HCT116 (cell line): ENCODE results near the gene TNRC6B. TPM values are rescaled to one million over a fixed set of nuclear protein-coding genes. Genes with fewer than 3 reads are reported as not detected.

ENCODE experiments used
- ATAC-seq: fragments of 200-7000 bp; cut with Tn5 transposase; 2 replicates; pipeline ENCODE4 v1.9.1; 2020; ENCODE audit warnings: mild to moderate bottlenecking, moderate library complexity
- BruUV-seq: library from RNA; stranded (reverse); fragments of 400-500 nt; replicated peaks from 2 replicates; lab custom pipeline; 2021; lab: Mats Ljungman, UMichigan
- CTCF ChIA-PET: fragments of 300-600 bp; sonication (Branson Sonifier 250); formaldehyde crosslinking; loops from one replicate; lab custom pipeline; 2021; ENCODE audit warnings: antibody characterized with exemption; lab: Charles Lee
- POLR2A ChIA-PET: fragments of 300-600, 350-600 bp; sonication (Branson Sonifier 250); formaldehyde crosslinking; loops from one replicate; lab custom pipeline; 2021; ENCODE audit warnings: antibody characterized with exemption; lab: Charles Lee
- RAD21 ChIA-PET, 2 experiments: fragments of 300-600 bp; sonication (Branson Sonifier 250); formaldehyde crosslinking; loops; one replicate each; lab custom pipeline; 2023; ENCODE audit warnings: low total read pairs in 2 of 2; ENCODE audit not compliant: uncharacterized antibody in 2 of 2, unreplicated experiment in 2 of 2, low non-redundant PET in 1 of 2; lab: Charles Lee
- DNase-seq: peaks from one replicate; pipeline ENCODE4 v3.0.0-alpha.2; 2010; ENCODE audit warnings: low read depth, low spot score
- H2AFZ ChIP-seq: fragments of 200-600 bp; shearing (Covaris generic), sonication (generic); 2 replicates; pipeline ENCODE4 v1.6.1; 2017; ENCODE audit warnings: low read depth, mixed run types, mixed read lengths, antibody characterized with exemption, low read length; ENCODE audit not compliant: poor library complexity, severe bottlenecking
- H3K27ac ChIP-seq: 2 replicates; pipeline ENCODE4 v1.5.1; 2012; ENCODE audit warnings: low read depth, low read length
- H3K27me3 ChIP-seq: fragments of 200-600 bp; sonication (generic); 2 replicates; pipeline ENCODE4 v1.6.1; 2016; ENCODE audit warnings: mixed run types, low read length, mixed read lengths; ENCODE audit not compliant: insufficient read depth
- H3K36me3 ChIP-seq, 2 experiments: fragments of 200-500 bp in 1 of 2; fragments of 200-600 bp in 1 of 2; sonication (Bioruptor generic) in 1 of 2; sonication (generic) in 1 of 2; 2 replicates each; pipeline versions ENCODE4 v1.5.1 to v1.6.1; 2014 to 2016; ENCODE audit warnings: low read length in 2 of 2, inconsistent platforms in 1 of 2, mixed read lengths in 1 of 2, mixed run types in 1 of 2; ENCODE audit not compliant: insufficient read depth in 2 of 2, control insufficient read depth in 1 of 2
- H3K4me1 ChIP-seq, 2 experiments: fragments of 200-600 bp in 1 of 2; sonication (generic) in 1 of 2; 2 replicates each; pipeline versions ENCODE4 v1.5.1 to v1.6.1; 2012 to 2017; ENCODE audit warnings: low read length in 2 of 2, inconsistent platforms in 1 of 2, mild to moderate bottlenecking in 1 of 2, mixed read lengths in 1 of 2, mixed run types in 1 of 2, moderate library complexity in 1 of 2; ENCODE audit not compliant: insufficient read depth in 2 of 2, control insufficient read depth in 1 of 2
- H3K4me2 ChIP-seq: fragments of 200-600 bp; sonication (generic); 2 replicates; pipeline ENCODE4 v1.6.1; 2017; ENCODE audit warnings: mixed run types, low read length, mixed read lengths
- H3K4me3 ChIP-seq, 2 experiments: fragments of 200-600 bp in 1 of 2; sonication (generic) in 1 of 2; replicated peaks in 1 of 2; 2 replicates each; pipeline ENCODE4 v1.5.1; 2011 to 2016; ENCODE audit warnings: low read length in 2 of 2, control low read depth in 1 of 2, low read depth in 1 of 2, mild to moderate bottlenecking in 1 of 2, mixed read lengths in 1 of 2, mixed run types in 1 of 2
- H3K79me2 ChIP-seq: fragments of 200-600 bp; sonication (generic); 2 replicates; pipeline ENCODE4 v1.6.1; 2017; ENCODE audit warnings: mild to moderate bottlenecking, mixed run types, low read length, moderate library complexity, mixed read lengths; ENCODE audit not compliant: insufficient read depth
- H3K9ac ChIP-seq: fragments of 200-600 bp; sonication (generic); 2 replicates; pipeline ENCODE4 v1.6.1; 2016; ENCODE audit warnings: low read length, mixed read lengths
- H3K9me2 ChIP-seq: fragments of 200-600 bp; sonication (generic), shearing (Covaris generic); 2 replicates; pipeline ENCODE4 v1.6.1; 2017; ENCODE audit warnings: mixed run types, mild to moderate bottlenecking, moderate library complexity; ENCODE audit not compliant: insufficient read depth
- H3K9me3 ChIP-seq, 2 experiments: fragments of 200-500 bp in 1 of 2; fragments of 200-600 bp in 1 of 2; sonication (Bioruptor generic) in 1 of 2; sonication (generic) in 1 of 2; 2 replicates each; pipeline ENCODE4 v1.6.1; 2014 to 2017; ENCODE audit warnings: low read length in 2 of 2, mixed read lengths in 2 of 2, inconsistent platforms in 1 of 2, low read depth in 1 of 2, mild to moderate bottlenecking in 1 of 2, mixed run types in 1 of 2, moderate library complexity in 1 of 2; ENCODE audit not compliant: control insufficient read depth in 1 of 2, insufficient read depth in 1 of 2
- H4K20me1 ChIP-seq: fragments of 200-600 bp; sonication (generic), shearing (Covaris generic); 2 replicates; pipeline ENCODE4 v1.6.1; 2017; ENCODE audit warnings: mixed run types, mild to moderate bottlenecking, moderate library complexity; ENCODE audit not compliant: insufficient read depth
- CTCF ChIP-seq, 3 experiments: fragments of 200-600 bp in 1 of 3; sonication (generic) in 1 of 3; IDR thresholded peaks in 2 of 3; conservative IDR thresholded peaks in 1 of 3; 2 replicates each; pipeline ENCODE4 v1.5.1; 2012 to 2017; ENCODE audit warnings: low read depth in 2 of 3, low read length in 2 of 3, antibody characterized with exemption in 1 of 3, borderline replicate concordance in 1 of 3, control low read depth in 1 of 3, mild to moderate bottlenecking in 1 of 3, mixed read lengths in 1 of 3, mixed run types in 1 of 3, moderate library complexity in 1 of 3; ENCODE audit not compliant: insufficient read depth in 1 of 3
- FOSL1 ChIP-seq: IDR thresholded peaks from 2 replicates; pipeline ENCODE4 v1.6.1; 2012; ENCODE audit warnings: low read depth
- MAX ChIP-seq: IDR thresholded peaks from 2 replicates; pipeline ENCODE4 v1.6.1; 2012
- RAD21 ChIP-seq: IDR thresholded peaks from 2 replicates; pipeline ENCODE4 v1.6.1; 2012; ENCODE audit warnings: low read depth, mild to moderate bottlenecking
- SIN3A ChIP-seq: IDR thresholded peaks from 2 replicates; pipeline ENCODE4 v1.6.1; 2012; ENCODE audit warnings: low read depth
- TCF7L2 ChIP-seq: IDR thresholded peaks from 2 replicates; pipeline ENCODE4 v1.7.0; 2011; ENCODE audit warnings: borderline replicate concordance, inconsistent platforms; ENCODE audit not compliant: insufficient read depth, insufficient read length; ENCODE audit errors: extremely low read depth
- intact Hi-C: fragments of 100-400 bp; cut with micrococcal nuclease; formaldehyde crosslinking; loops from 2 replicates; pipeline ENCODE4 v1.10.0; 2022
- total RNA-seq: library from RNA; stranded (reverse); gene quantifications from one replicate; pipeline ENCODE4 v1.2.1, GENCODE V29; 2021; ENCODE audit not compliant: unreplicated experiment

Gene TNRC6B
- total RNA-seq, 1 experiment from 2014 or later: 29.8 TPM

- BruUV-seq: no TSS peak
- Histone ChIP-seq H3K36me3 (no peaks in the 10 kb centered on the region), H3K79me2 (peaks cover 49% of the 10 kb centered on the region), H3K4me3 (no peak overlapping the region), H3K27ac (no peak overlapping the region), H3K9me2 (no peaks in the 10 kb centered on the region), H4K20me1 (no peaks in the 10 kb centered on the region; the same call in 1 of the 2 replicates), H3K9ac (no peak overlapping the region), H3K4me2 (no peak overlapping the region), H3K9me3 (no peaks in the 10 kb centered on the region), H3K27me3 (no peaks in the 10 kb centered on the region), H2AFZ (no peak overlapping the region), H3K4me1 (peaks cover 5 to 8% of the 10 kb centered on the region in 2 experiments; a peak in 3 of 4 replicates)
- ATAC-seq (no peak), DNase-seq (no peak)
- ChIA-PET RAD21 (no interaction called here), POLR2A (no interaction called here), CTCF (no interaction called here)
- intact Hi-C loops: no loop called here
- TF ChIP-seq MAX (no peak), CTCF (IDR thresholded peaks at IDR 0.05 in 2 of 3, conservative IDR thresholded peaks at IDR 0.05 in 1 of 3; ENCODE audit: borderline replicate concordance in 1 of 3, insufficient read depth in 1 of 3, low read depth in 2 of 3, low read length in 2 of 3) (no peak), SIN3A (no peak), TCF7L2 (no peak), FOSL1 (no peak), RAD21 (no peak)
These were observed 16.9 kb downstream of the TNRC6B start for GRCh38 chr22:40194656-40195055.
